NCI-H2227 treated with DMSO at 0.1 percent for 48 hours (cell line): ENCODE measurements around the gene CTIF.
A peak's percentile ranks its signal among the peaks of the same experiment; 100 is the strongest.

ENCODE experiments used
- DNase-seq: peaks from one replicate; lab custom pipeline; 2025; lab: John Stamatoyannopoulos, UW

CTIF gene

GRCh38 chr18:48819781-48820482, 281.1 kb downstream of the CTIF start:
- DNase-seq, result no peak

GRCh38 chr18:48820483-48821250, 281.8 kb downstream of the CTIF start:
- no peak for DNase-seq

GRCh38 chr18:48821251-48821590, 282.4 kb downstream of the CTIF start:
- no peak for DNase-seq

- no peak for DNase-seq
Measured at GRCh38 chr18:48821845-48822244, 283.0 kb downstream of the CTIF start.

- DNase-seq, result no peak
Measured at GRCh38 chr18:48824231-48824970, 285.6 kb downstream of the CTIF start.

- no peak for DNase-seq
Measured at GRCh38 chr18:48825101-48825745, 286.4 kb downstream of the CTIF start.

- DNase-seq, result no peak
Measured at GRCh38 chr18:48826271-48826670, 287.4 kb downstream of the CTIF start.

- DNase-seq, result no peak
Measured at GRCh38 chr18:48826806-48827205, 288.0 kb downstream of the CTIF start.

- peak; percentile 59 for DNase-seq
Measured at GRCh38 chr18:48827291-48828193, 288.7 kb downstream of the CTIF start.

GRCh38 chr18:48828194-48828545, 289.3 kb downstream of the CTIF start:
- no peak for DNase-seq

GRCh38 chr18:48828691-48829442, 290.0 kb downstream of the CTIF start:
- peak; percentile 94 for DNase-seq

- peak; percentile 23 for DNase-seq
Measured at GRCh38 chr18:48829443-48830149, 290.8 kb downstream of the CTIF start.

- DNase-seq, result no peak
Measured at GRCh38 chr18:48831113-48831759, 292.4 kb downstream of the CTIF start.

GRCh38 chr18:48831802-48832201, 293.0 kb downstream of the CTIF start:
- no peak for DNase-seq

GRCh38 chr18:48832938-48833700, 294.3 kb downstream of the CTIF start:
- no peak for DNase-seq

- no peak for DNase-seq
Measured at GRCh38 chr18:48833701-48834412, 295.0 kb downstream of the CTIF start.

- DNase-seq, result no peak
Measured at GRCh38 chr18:48834413-48835031, 295.7 kb downstream of the CTIF start.

GRCh38 chr18:48835119-48835518, 296.3 kb downstream of the CTIF start:
- DNase-seq, result no peak
